GM12878 (cell line): ENCODE data around the gene HMCES. TPM values are rescaled to one million over a fixed set of nuclear protein-coding genes. Genes with fewer than 3 reads are reported as not detected.

Experiments used
- ATAC-seq: fragments of 200-7000 bp; cut with Tn5 transposase; 3 replicates; pipeline ENCODE4 v1.9.1; 2020; ENCODE audit warnings: mild to moderate bottlenecking, moderate library complexity
- BruUV-seq: library from RNA; stranded (reverse); fragments of 400-500 nt; replicated peaks from 2 replicates; lab custom pipeline; 2021; lab: Mats Ljungman, UMichigan
- CTCF ChIA-PET: fragments of 300-600 bp; sonication (Branson Sonifier 250); formaldehyde crosslinking; extraction: SDS; loops from one replicate; lab custom pipeline; 2021; ENCODE audit warnings: inconsistent platforms; lab: Yijun Ruan, JAX
- POLR2A ChIA-PET: fragments of 350-600 bp; formaldehyde crosslinking; extraction: SDS; loops from one replicate; lab custom pipeline; 2021; ENCODE audit warnings: inconsistent platforms; lab: Charles Lee
- RAD21 ChIA-PET: fragments of 300-600 bp; sonication (Branson Sonifier 250); formaldehyde crosslinking; loops from one replicate; lab custom pipeline; 2023; ENCODE audit warnings: antibody characterized with exemption; ENCODE audit not compliant: unreplicated experiment; lab: Charles Lee
- SMC1A ChIA-PET: fragments of 300-600 bp; sonication (Branson Sonifier 250); formaldehyde crosslinking; loops from one replicate; lab custom pipeline; 2023; ENCODE audit not compliant: unreplicated experiment, uncharacterized antibody; lab: Charles Lee
- DNase-seq: peaks from one replicate; pipeline ENCODE4 v3.0.0-alpha.2; 2011; ENCODE audit warnings: low read depth, low spot score
- FAIRE-seq: peaks from 3 replicates; lab custom pipeline; 2011; peaks lifted over from hg19 to GRCh38; lab: Jason Lieb, UNC
- H2AFZ ChIP-seq: 2 replicates; pipeline ENCODE4 v1.6.0; 2011; ENCODE audit warnings: low read depth, low read length, control low read depth; ENCODE audit not compliant: control insufficient read depth
- H3K27ac ChIP-seq: 2 replicates; pipeline ENCODE4 v1.5.1; 2011; ENCODE audit warnings: control low read depth; ENCODE audit not compliant: control insufficient read depth, insufficient read depth
- H3K27me3 ChIP-seq, 2 experiments: replicated peaks in 1 of 2; 2 replicates each; pipeline versions ENCODE4 v1.6.0 to v1.6.1; 2011; ENCODE audit warnings: low read length in 1 of 2; ENCODE audit not compliant: control insufficient read depth in 2 of 2, insufficient read depth in 2 of 2
- H3K36me3 ChIP-seq, 2 experiments: 2 replicates each; pipeline ENCODE4 v1.5.1; 2011; ENCODE audit warnings: low read length in 1 of 2; ENCODE audit not compliant: control insufficient read depth in 2 of 2, insufficient read depth in 2 of 2
- H3K4me1 ChIP-seq: 2 replicates; pipeline ENCODE4 v1.6.1; 2011; ENCODE audit warnings: mild to moderate bottlenecking, low read length, moderate library complexity, mixed read lengths; ENCODE audit not compliant: control insufficient read depth, insufficient read depth
- H3K4me2 ChIP-seq: 2 replicates; pipeline ENCODE4 v1.6.0; 2011; ENCODE audit warnings: control low read depth; ENCODE audit not compliant: control insufficient read depth, insufficient read depth
- H3K4me3 ChIP-seq: fragments of 200-600 bp; sonication (generic); 2 replicates; pipeline ENCODE4 v1.5.1; 2016
- H3K79me2 ChIP-seq: 2 replicates; pipeline ENCODE4 v1.6.0; 2011; ENCODE audit warnings: low read length; ENCODE audit not compliant: control insufficient read depth, insufficient read depth
- H3K9ac ChIP-seq: 2 replicates; pipeline ENCODE4 v1.8.0; 2011; ENCODE audit warnings: low read length, control low read depth, mixed read lengths; ENCODE audit not compliant: control insufficient read depth, insufficient read depth
- H3K9me3 ChIP-seq: replicated peaks from 3 replicates; pipeline ENCODE4 v1.5.1; 2011; ENCODE audit warnings: mild to moderate bottlenecking, low read length; ENCODE audit not compliant: control insufficient read depth, insufficient read depth
- H4K20me1 ChIP-seq: 2 replicates; pipeline ENCODE4 v1.6.0; 2011; ENCODE audit not compliant: control insufficient read depth, insufficient read depth
- BCL3 ChIP-seq: IDR thresholded peaks from 2 replicates; pipeline ENCODE4 v1.6.1; 2011; ENCODE audit warnings: borderline replicate concordance, low read depth, mild to moderate bottlenecking, moderate library complexity, low read length; ENCODE audit not compliant: insufficient read depth, poor library complexity, severe bottlenecking
- BRCA1 ChIP-seq: IDR thresholded peaks from 2 replicates; pipeline ENCODE4 v1.6.1; 2011; ENCODE audit warnings: low read depth, low read length, improper control_type of control experiment
- CHD1 ChIP-seq: IDR thresholded peaks from 2 replicates; pipeline ENCODE4 v1.6.1; 2012; ENCODE audit warnings: low read depth, low read length, improper control_type of control experiment
- CUX1 ChIP-seq: IDR thresholded peaks from 2 replicates; pipeline ENCODE4 v1.6.1; 2012; ENCODE audit warnings: improper control_type of control experiment, low read depth, low read length; ENCODE audit not compliant: insufficient replicate concordance
- DPF2 ChIP-seq: fragments of 450-650 bp; IDR thresholded peaks from 2 replicates; pipeline ENCODE4 v1.6.1; 2017; ENCODE audit warnings: mild to moderate bottlenecking
- KLF5 ChIP-seq: fragments of 450-650 bp; IDR thresholded peaks from 2 replicates; pipeline ENCODE4 v1.6.1; 2014; ENCODE audit warnings: mild to moderate bottlenecking; ENCODE audit not compliant: partially characterized antibody
- NRF1 ChIP-seq: conservative IDR thresholded peaks from 2 replicates; pipeline ENCODE4 v1.6.1; 2011; ENCODE audit warnings: mild to moderate bottlenecking, low read depth, low read length, improper control_type of control experiment
- POU2F2 ChIP-seq: IDR thresholded peaks from 3 replicates; pipeline ENCODE4 v1.6.1; 2011; ENCODE audit warnings: low read depth, mild to moderate bottlenecking, low read length, borderline replicate concordance
- SIN3A ChIP-seq: IDR thresholded peaks from 2 replicates; pipeline ENCODE4 v1.6.1; 2012; ENCODE audit warnings: low read depth, low read length, improper control_type of control experiment
- SIX5 ChIP-seq: IDR thresholded peaks from 2 replicates; pipeline ENCODE4 v1.6.1; 2011; ENCODE audit warnings: mild to moderate bottlenecking, low read depth, low read length, moderate library complexity; ENCODE audit not compliant: severe bottlenecking
- SKIL ChIP-seq: fragments of 450-650 bp; IDR thresholded peaks from 2 replicates; pipeline ENCODE4 v1.6.1; 2017; ENCODE audit warnings: mild to moderate bottlenecking, low read depth, inconsistent platforms; ENCODE audit not compliant: poor library complexity, severe bottlenecking
- STAT3 ChIP-seq: IDR thresholded peaks from 2 replicates; pipeline ENCODE4 v1.6.1; 2011; ENCODE audit warnings: low read depth, low read length, improper control_type of control experiment
- ZBED1 ChIP-seq: IDR thresholded peaks from 2 replicates; pipeline ENCODE4 v1.6.1; 2016; ENCODE audit warnings: borderline replicate concordance
- ZSCAN29 ChIP-seq: fragments of 450-650 bp; IDR thresholded peaks from 2 replicates; pipeline ENCODE4 v1.6.1; 2017; ENCODE audit warnings: mild to moderate bottlenecking, moderate library complexity
- ZZZ3 ChIP-seq: IDR thresholded peaks from 2 replicates; pipeline ENCODE4 v1.6.1; 2011; ENCODE audit warnings: low read depth; ENCODE audit not compliant: control insufficient read depth, insufficient read length
- WGBS: methylation state at CpG from one replicate; pipeline ENCODE4 v1.1.6; 2016; ENCODE audit warnings: low lambda C conversion rate; ENCODE audit not compliant: insufficient replicate concordance, insufficient coverage; ENCODE audit errors: missing lambda C conversion rate; 5-methylcytosine and 5-hydroxymethylcytosine counted together
- in situ Hi-C: fragments of 300-500 bp; cut with MboI; formaldehyde crosslinking; loops from 9 replicates; pipeline ENCODE4 v1.14.3; 2018; ENCODE audit warnings: mixed read lengths
- intact Hi-C: fragments of 100-400 bp; cut with micrococcal nuclease; formaldehyde crosslinking; loops from one replicate; pipeline ENCODE4 v1.14.2; 2022; ENCODE audit not compliant: unreplicated experiment
- polyA plus RNA-seq, 11 experiments: library from polyadenylated mRNA; depleted of rRNA in 4 of 11; unstranded in 6 of 11; stranded (reverse) in 5 of 11; fragments of >200 nt; fragmentation: Nextera tagmentation in 4 of 11; fragmentation: Illumina TruSeq in 1 of 11; extraction: Ambion mirVana in 4 of 11; extraction: Trizol in 1 of 11; gene quantifications; 1 replicate in 1 of 11; 2 replicates in 10 of 11; pipeline versions ENCODE4 v1.2.1 to v1.2.3, GENCODE V29; 2011 to 2016; ENCODE audit warnings: inconsistent platforms in 2 of 11, missing spikeins in 2 of 11, low read depth in 1 of 11
- total RNA-seq, 4 experiments: library from RNA; depleted of rRNA in 3 of 4; stranded (reverse); fragments of >200 nt in 3 of 4; fragmentation: Illumina TruSeq in 1 of 4; extraction: Trizol in 1 of 4; gene quantifications; 2 replicates each; pipeline versions ENCODE4 v1.2.1 to v1.2.3, GENCODE V29; 2013 to 2021

HMCES gene
- total and polyA plus RNA-seq, 10 of the 15 experiments (the other 5 are each of a cell fraction or from before 2014, with no cell fraction given) = 12.4 to 49.8 (median 27.0) TPM

GRCh38 chr3:129289201-129289921 is 10.7 kb downstream of the HMCES start:
- ChIA-PET SMC1A (interaction anchor here (1.6 kb wide), 1 partner anchor 27 kb away, joined by 3 read pairs; a partner anchor contains a TSS), CTCF (interaction anchor here (0.7 to 1.6 kb wide), 2 partner anchors 8 to 27 kb away, joined by 3 to 5 read pairs; a partner anchor contains a TSS), POLR2A (interaction anchor here (0.5 to 1.4 kb wide), 4 partner anchors 13 to 36 kb away, joined by 3 to 5 read pairs (median 3); no protein-coding TSS in a partner anchor), RAD21 (interaction anchor here (0.9 to 1.2 kb wide), 2 partner anchors 25 to 236 kb away, joined by 3 read pairs; no protein-coding TSS in a partner anchor)
- H3K4me3 ChIP-seq = no peak overlapping the region
- 95% methylated on average over 6 of the region's 6 CpGs for WGBS
- H3K9ac ChIP-seq = no peak overlapping the region
- H4K20me1 ChIP-seq = no peaks in the 10 kb centered on the region
- no TSS peak for BruUV-seq
- no peak for ATAC-seq
- intact Hi-C loops = no loop called here
- H3K36me3 ChIP-seq = peaks cover 0 to 14% of the 10 kb centered on the region in 2 experiments; a peak in 2 of 4 replicates
- no peaks in the 10 kb centered on the region for H3K79me2 ChIP-seq
- H3K4me2 ChIP-seq = no peak overlapping the region
- no peak overlapping the region for H3K27ac ChIP-seq
- H3K27me3 ChIP-seq = no peaks in the 10 kb centered on the region
- DNase-seq = no peak
- in situ Hi-C loops = no loop called here
- H3K9me3 ChIP-seq = no peaks in the 10 kb centered on the region
- no peak overlapping the region for H2AFZ ChIP-seq
- H3K4me1 ChIP-seq = no peaks in the 10 kb centered on the region
- no peak for FAIRE-seq
- TF ChIP-seq NRF1 (no peak), SIN3A (no peak), SKIL (no peak), CUX1 (no peak), CHD1 (no peak), KLF5 (no peak), ZSCAN29 (no peak), SIX5 (no peak), ZZZ3 (no peak), BRCA1 (no peak), POU2F2 (no peak), BCL3 (no peak), ZBED1 (no peak), DPF2 (no peak), STAT3 (no peak)
